ENCODE data around the gene NOP10.

Gene NOP10

DNA sequence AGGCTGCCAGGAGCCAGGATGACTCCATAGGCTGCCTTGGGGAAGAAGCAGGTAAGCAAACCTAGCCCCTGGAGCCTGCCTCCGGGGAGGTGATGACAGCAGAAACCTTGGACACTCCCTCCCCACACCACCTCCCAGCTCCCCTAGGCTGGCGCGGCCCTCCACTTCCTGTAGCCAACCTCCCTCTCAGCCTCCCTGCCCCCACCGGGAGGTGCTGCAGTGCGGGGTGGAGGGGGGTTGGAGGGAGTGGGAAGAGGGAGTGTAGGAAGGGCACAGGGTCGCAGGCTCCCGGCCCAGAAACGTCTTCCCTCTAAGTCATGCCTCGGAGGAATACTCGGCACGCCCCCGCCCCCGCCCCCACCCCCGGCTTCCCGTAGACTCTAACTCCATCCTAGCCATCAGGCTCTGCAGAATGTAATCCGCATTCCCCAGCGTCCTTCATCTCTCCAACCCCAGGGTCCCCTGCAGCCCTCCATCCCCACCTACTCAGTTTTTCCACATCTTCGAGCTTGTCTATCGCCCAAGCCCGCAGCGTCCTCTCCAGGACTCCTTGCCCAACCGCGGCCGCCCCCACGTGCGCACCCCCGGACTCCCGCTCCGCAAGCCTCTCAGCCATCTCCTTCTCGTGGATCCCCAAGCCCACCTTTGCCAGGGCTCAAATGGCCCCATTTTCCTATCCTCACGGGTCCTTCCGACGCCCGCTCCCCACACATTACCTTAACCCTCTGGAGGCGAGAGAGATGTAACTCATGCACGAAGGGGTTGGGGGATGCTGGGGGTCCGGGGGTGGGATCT lies 23.5 kb upstream of the NOP10 start:
- Histone ChIP-seq H3K4me1 (ENCODE audit: control insufficient read depth, low read length) (peaks cover 45% of the 10 kb centered on the region), H3K9me2 (replicated peaks; ENCODE audit: control insufficient read depth, low read length) (no peaks in the 10 kb centered on the region), H3K79me2 (ENCODE audit: control insufficient read depth, low read length) (peaks cover 23% of the 10 kb centered on the region), H3K4me2 (ENCODE audit: low read length) (peak overlapping the region; percentile 97), H3K27ac (ENCODE audit: low read depth, low read length) (peak overlapping the region; percentile 50), H3K9me3 (ENCODE audit: control insufficient read depth, insufficient read depth, low read length) (no peaks in the 10 kb centered on the region), H3F3A (ENCODE audit: control insufficient read depth, insufficient read depth) (peaks cover 18% of the 10 kb centered on the region), H4K20me1 (ENCODE audit: control insufficient read depth, insufficient read depth, low read depth, low read length) (0 out of 2 replicates have a peak, but pooled peaks cover 4% of the 10 kb centered on the region), H3K27me3 (ENCODE audit: control insufficient read depth, low read length) (no peaks in the 10 kb centered on the region), H3K36me3 (ENCODE audit: control insufficient read depth, low read length) (peaks cover 26% of the 10 kb centered on the region), H3K4me3 (ENCODE audit: low read length) (peak overlapping the region; percentile 87)
- no peak for TF ChIP-seq EZH2phosphoT487 (IDR thresholded peaks at IDR 0.05; ENCODE audit: borderline replicate concordance, low read length)
- TF ChIP-seq, protein P1, sequence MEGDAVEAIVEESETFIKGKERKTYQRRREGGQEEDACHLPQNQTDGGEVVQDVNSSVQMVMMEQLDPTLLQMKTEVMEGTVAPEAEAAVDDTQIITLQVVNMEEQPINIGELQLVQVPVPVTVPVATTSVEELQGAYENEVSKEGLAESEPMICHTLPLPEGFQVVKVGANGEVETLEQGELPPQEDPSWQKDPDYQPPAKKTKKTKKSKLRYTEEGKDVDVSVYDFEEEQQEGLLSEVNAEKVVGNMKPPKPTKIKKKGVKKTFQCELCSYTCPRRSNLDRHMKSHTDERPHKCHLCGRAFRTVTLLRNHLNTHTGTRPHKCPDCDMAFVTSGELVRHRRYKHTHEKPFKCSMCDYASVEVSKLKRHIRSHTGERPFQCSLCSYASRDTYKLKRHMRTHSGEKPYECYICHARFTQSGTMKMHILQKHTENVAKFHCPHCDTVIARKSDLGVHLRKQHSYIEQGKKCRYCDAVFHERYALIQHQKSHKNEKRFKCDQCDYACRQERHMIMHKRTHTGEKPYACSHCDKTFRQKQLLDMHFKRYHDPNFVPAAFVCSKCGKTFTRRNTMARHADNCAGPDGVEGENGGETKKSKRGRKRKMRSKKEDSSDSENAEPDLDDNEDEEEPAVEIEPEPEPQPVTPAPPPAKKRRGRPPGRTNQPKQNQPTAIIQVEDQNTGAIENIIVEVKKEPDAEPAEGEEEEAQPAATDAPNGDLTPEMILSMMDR (IDR thresholded peaks at IDR 0.05; ENCODE audit: low read depth, low read length, poor library complexity, severe bottlenecking), result no peak

DNA sequence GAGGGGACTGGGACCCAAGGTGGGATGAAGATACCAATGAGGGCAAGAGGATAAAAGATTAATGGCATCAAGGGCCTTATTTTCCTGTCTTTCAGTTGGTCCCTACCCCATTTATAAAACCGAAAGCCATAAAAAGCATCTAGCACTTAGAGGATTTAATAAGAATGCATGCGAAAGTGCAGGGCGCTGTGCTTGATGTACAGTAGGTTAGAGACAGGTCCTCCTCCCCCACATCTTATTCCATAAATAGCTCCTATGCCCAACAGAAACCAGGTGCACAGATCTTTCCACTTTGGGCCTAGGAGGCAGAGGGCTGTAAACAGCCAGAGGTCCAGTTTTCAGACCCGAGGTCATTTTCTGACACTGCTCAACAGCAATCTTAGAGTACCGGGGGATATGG lies 22.9 kb upstream of the NOP10 start:
- Histone ChIP-seq H3K4me2 (ENCODE audit: low read length) (peak overlapping the region; percentile 97), H3K27ac (ENCODE audit: low read depth, low read length) (0 out of 2 replicates have a peak overlapping the region, but pooled peaks have one; percentile 50), H3K79me2 (ENCODE audit: control insufficient read depth, low read length) (peaks cover 23% of the 10 kb centered on the region), H4K20me1 (ENCODE audit: control insufficient read depth, insufficient read depth, low read depth, low read length) (0 out of 2 replicates have a peak, but pooled peaks cover 4% of the 10 kb centered on the region), H3K9me3 (ENCODE audit: control insufficient read depth, insufficient read depth, low read length) (no peaks in the 10 kb centered on the region), H3K9me2 (replicated peaks; ENCODE audit: control insufficient read depth, low read length) (no peaks in the 10 kb centered on the region), H3K4me1 (ENCODE audit: control insufficient read depth, low read length) (peaks cover 44% of the 10 kb centered on the region), H3F3A (ENCODE audit: control insufficient read depth, insufficient read depth) (peaks cover 18% of the 10 kb centered on the region), H3K36me3 (ENCODE audit: control insufficient read depth, low read length) (peaks cover 32% of the 10 kb centered on the region), H3K27me3 (ENCODE audit: control insufficient read depth, low read length) (no peaks in the 10 kb centered on the region), H3K4me3 (ENCODE audit: low read length) (peak overlapping the region; percentile 87)
- TF ChIP-seq EZH2phosphoT487 (IDR thresholded peaks at IDR 0.05; ENCODE audit: borderline replicate concordance, low read length), result no peak
- TF ChIP-seq, protein P1 (IDR thresholded peaks at IDR 0.05; ENCODE audit: low read depth, low read length, poor library complexity, severe bottlenecking), result no peak

DNA sequence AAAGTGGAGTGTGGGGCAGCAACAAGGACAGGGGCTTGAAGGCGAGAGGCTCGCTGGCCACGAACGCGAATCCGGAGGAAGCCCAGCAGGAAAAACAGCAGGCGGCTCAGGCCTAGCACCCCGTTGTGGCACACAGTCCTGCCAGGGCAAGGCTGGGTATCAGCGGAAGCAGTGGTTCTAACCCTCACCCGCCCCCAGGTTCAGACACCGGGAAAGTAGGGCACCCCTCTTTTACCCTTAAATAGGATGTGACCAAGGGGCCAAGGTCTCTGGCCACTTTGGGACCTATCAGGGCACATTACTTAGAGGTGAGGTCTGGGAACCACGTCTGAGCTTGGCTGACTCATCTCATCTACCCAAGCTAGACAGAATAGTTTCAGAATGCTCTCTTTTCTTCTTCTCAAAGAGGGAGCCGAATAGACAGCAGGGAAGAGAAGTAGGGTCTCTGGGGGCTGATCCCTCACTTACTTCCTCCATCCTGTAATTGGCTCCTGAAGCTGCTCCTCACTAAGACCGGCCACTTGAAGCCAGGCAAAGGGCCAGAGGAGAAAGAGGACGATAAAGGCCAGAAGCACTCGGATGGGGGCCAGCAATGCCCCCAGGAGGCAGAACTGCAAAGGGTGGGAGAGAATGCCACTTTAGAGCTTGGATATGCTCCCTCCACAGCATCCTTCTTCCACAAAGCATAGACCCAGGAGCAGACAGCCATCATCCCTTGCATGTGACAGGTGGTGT lies 22.3 kb upstream of the NOP10 start:
- H3F3A ChIP-seq (ENCODE audit: control insufficient read depth, insufficient read depth), result peaks cover 16% of the 10 kb centered on the region
- peaks cover 38% of the 10 kb centered on the region for H3K4me1 ChIP-seq (ENCODE audit: control insufficient read depth, low read length)
- H3K4me3 ChIP-seq (ENCODE audit: low read length), result peak overlapping the region; percentile 87
- peaks cover 23% of the 10 kb centered on the region for H3K79me2 ChIP-seq (ENCODE audit: control insufficient read depth, low read length)
- H3K36me3 ChIP-seq (ENCODE audit: control insufficient read depth, low read length), result peaks cover 38% of the 10 kb centered on the region
- peak overlapping the region; percentile 97 for H3K4me2 ChIP-seq (ENCODE audit: low read length)
- H3K27me3 ChIP-seq (ENCODE audit: control insufficient read depth, low read length), result no peaks in the 10 kb centered on the region
- 0 out of 2 replicates have a peak, but pooled peaks cover 4% of the 10 kb centered on the region for H4K20me1 ChIP-seq (ENCODE audit: control insufficient read depth, insufficient read depth, low read depth, low read length)
- TF ChIP-seq, protein P1 (IDR thresholded peaks at IDR 0.05; ENCODE audit: low read depth, low read length, poor library complexity, severe bottlenecking), result no peak
- TF ChIP-seq EZH2phosphoT487 (IDR thresholded peaks at IDR 0.05; ENCODE audit: borderline replicate concordance, low read length), result no peak
- no peaks in the 10 kb centered on the region for H3K9me3 ChIP-seq (ENCODE audit: control insufficient read depth, insufficient read depth, low read length)
- H3K9me2 ChIP-seq (replicated peaks; ENCODE audit: control insufficient read depth, low read length), result no peaks in the 10 kb centered on the region
- H3K27ac ChIP-seq (ENCODE audit: low read depth, low read length), result no peak overlapping the region

Measured in DOHH2 (cell line).